ENCODE measurements around the gene SORBS2. TPM values are rescaled to one million over a fixed set of nuclear protein-coding genes. Genes with fewer than 3 reads are reported as not detected.

The SORBS2 gene
- total and polyA plus RNA-seq, 2 donors (not counting 1 experiment from before 2014, with no cell fraction given), result 0.25 to 0.89 TPM

- ATAC-seq (ENCODE audit: low read depth), result no peak
- H3K79me2 ChIP-seq (ENCODE audit: control insufficient read depth, insufficient read depth, low read length), result no peaks in the 10 kb centered on the region
- peaks cover 0 to 25% (median 5%) of the 10 kb centered on the region in 4 experiments for H3K27me3 ChIP-seq (replicated peaks in 1 of 4; ENCODE audit: control extremely low read depth in 1 of 4, control insufficient read depth in 3 of 4, insufficient read depth in 4 of 4, low read length in 3 of 4)
- H2AFZ ChIP-seq (ENCODE audit: insufficient read depth, low read depth, low read length, poor library complexity, severe bottlenecking), result no peak overlapping the region
- ChIA-PET CTCF (no interaction called here), POLR2A (no interaction called here)
- intact Hi-C loops (cut with micrococcal nuclease), result no loop called here
- Mint-ChIP-seq H3K27me3 (peaks cover 11% of the 10 kb centered on the region), H3K9me3 (ENCODE audit: insufficient read depth) (no peaks in the 10 kb centered on the region), H3K4me1 (no peaks in the 10 kb centered on the region), H3K27ac (no peak overlapping the region), H3K4me3 (no peak overlapping the region)
- H4K20me1 ChIP-seq (ENCODE audit: control insufficient read depth, insufficient read depth, low read length, poor library complexity, severe bottlenecking), result no peaks in the 10 kb centered on the region
- no peak overlapping the region for H3K4me2 ChIP-seq (replicated peaks; ENCODE audit: low read depth, low read length, poor library complexity, severe bottlenecking)
- WGBS (ENCODE audit: insufficient coverage), result 88% methylated on average over 10 of the region's 14 CpGs
- H3K9me3 ChIP-seq (ENCODE audit: control extremely low read depth in 1 of 3, control insufficient read depth in 2 of 3, insufficient read depth in 1 of 3, low read length in 2 of 3), result no peaks in the 10 kb centered on the region
- no peak for DNase-seq
- no peak overlapping the region for H3K27ac ChIP-seq (ENCODE audit: low read length in 2 of 2)
- H3K9ac ChIP-seq (ENCODE audit: low read length), result no peak overlapping the region
- H3K36me3 ChIP-seq (replicated peaks in 1 of 2; ENCODE audit: control extremely low read depth in 1 of 2, control insufficient read depth in 1 of 2, extremely low read depth in 1 of 2, insufficient read depth in 2 of 2, low read length in 1 of 2), result no peaks in the 10 kb centered on the region
- no peaks in the 10 kb centered on the region for H3K4me1 ChIP-seq (ENCODE audit: control insufficient read depth in 2 of 2, insufficient read depth in 2 of 2, low read length in 2 of 2)
- TF ChIP-seq CTCF (IDR thresholded peaks at IDR 0.05) (no peak), EZH2 (IDR thresholded peaks at IDR 0.05; ENCODE audit: borderline replicate concordance, insufficient read depth, low read depth, low read length, poor library complexity, severe bottlenecking) (no peak)
- H3K4me3 ChIP-seq (ENCODE audit: control extremely low read depth in 1 of 5, extremely low read depth in 1 of 5, insufficient read depth in 1 of 5, low read depth in 2 of 5, low read length in 4 of 5), result no peak overlapping the region
Measured at GRCh38 chr4:185542626-185543315, 269.2 kb downstream of the SORBS2 start.

- TF ChIP-seq CTCF (IDR thresholded peaks at IDR 0.05) (no peak), EZH2 (IDR thresholded peaks at IDR 0.05; ENCODE audit: borderline replicate concordance, insufficient read depth, low read depth, low read length, poor library complexity, severe bottlenecking) (no peak)
Measured at GRCh38 chr4:185541251-185541727, 270.7 kb downstream of the SORBS2 start.

More at GRCh38 chr4:185541251-185541727, 270.7 kb downstream of the SORBS2 start:
- no peak overlapping the region for H3K9ac ChIP-seq (ENCODE audit: low read length)
- H3K79me2 ChIP-seq (ENCODE audit: control insufficient read depth, insufficient read depth, low read length), result no peaks in the 10 kb centered on the region
- H3K27me3 ChIP-seq (replicated peaks in 1 of 4; ENCODE audit: control extremely low read depth in 1 of 4, control insufficient read depth in 3 of 4, insufficient read depth in 4 of 4, low read length in 3 of 4), result peaks cover 0 to 34% (median 11%) of the 10 kb centered on the region in 4 experiments
- ChIA-PET CTCF (no interaction called here), POLR2A (no interaction called here)
- no peak overlapping the region for H3K27ac ChIP-seq (ENCODE audit: low read length in 2 of 2)
- H3K4me3 ChIP-seq (ENCODE audit: control extremely low read depth in 1 of 5, extremely low read depth in 1 of 5, insufficient read depth in 1 of 5, low read depth in 2 of 5, low read length in 4 of 5), result no peak overlapping the region
- H3K4me2 ChIP-seq (replicated peaks; ENCODE audit: low read depth, low read length, poor library complexity, severe bottlenecking), result no peak overlapping the region
- no peak overlapping the region for H2AFZ ChIP-seq (ENCODE audit: insufficient read depth, low read depth, low read length, poor library complexity, severe bottlenecking)
- H4K20me1 ChIP-seq (ENCODE audit: control insufficient read depth, insufficient read depth, low read length, poor library complexity, severe bottlenecking), result no peaks in the 10 kb centered on the region
- H3K4me1 ChIP-seq (ENCODE audit: control insufficient read depth in 2 of 2, insufficient read depth in 2 of 2, low read length in 2 of 2), result no peaks in the 10 kb centered on the region
- Mint-ChIP-seq H3K27ac (no peak overlapping the region), H3K4me3 (no peak overlapping the region), H3K27me3 (peaks cover 17% of the 10 kb centered on the region), H3K9me3 (ENCODE audit: insufficient read depth) (no peaks in the 10 kb centered on the region), H3K4me1 (no peaks in the 10 kb centered on the region)
- DNase-seq (no peak), ATAC-seq (ENCODE audit: low read depth) (no peak)
- intact Hi-C loops (cut with micrococcal nuclease), result no loop called here
- no peaks in the 10 kb centered on the region for H3K9me3 ChIP-seq (ENCODE audit: control extremely low read depth in 1 of 3, control insufficient read depth in 2 of 3, insufficient read depth in 1 of 3, low read length in 2 of 3)
- H3K36me3 ChIP-seq (replicated peaks in 1 of 2; ENCODE audit: control extremely low read depth in 1 of 2, control insufficient read depth in 1 of 2, extremely low read depth in 1 of 2, insufficient read depth in 2 of 2, low read length in 1 of 2), result no peaks in the 10 kb centered on the region
- 69% methylated on average over 9 of the region's 10 CpGs for WGBS (ENCODE audit: insufficient coverage)
